Ramos (cell line): ENCODE results near the gene ORC5.

Experiments used
- in situ Hi-C: fragments of 300-500 bp; cut with MboI; formaldehyde crosslinking; loops from one replicate; pipeline ENCODE4 v1.14.3; 2022; ENCODE audit warnings: low sequenced_read_pairs; ENCODE audit not compliant: unreplicated experiment

The ORC5 gene

GRCh38 chr7:104207731-104208420, at the start of gene ORC5:
TSS of gene ORC5 (minus strand) at chr7:104208013. CDS start at chr7:104207904, 109 bp downstream.
- in situ Hi-C loops = no loop called here

- in situ Hi-C loops = no loop called here
Observed at GRCh38 chr7:104255616-104256015, 47.8 kb upstream of the ORC5 start.

- in situ Hi-C loops = no loop called here
Observed at GRCh38 chr7:104255194-104255593, 47.4 kb upstream of the ORC5 start.

GRCh38 chr7:104254696-104255095, 46.9 kb upstream of the ORC5 start:
- in situ Hi-C loops = no loop called here

GRCh38 chr7:104252409-104253134, 44.8 kb upstream of the ORC5 start:
- in situ Hi-C loops = no loop called here

GRCh38 chr7:104242638-104243037, 34.8 kb upstream of the ORC5 start:
- in situ Hi-C loops = no loop called here

- in situ Hi-C loops = no loop called here
Observed at GRCh38 chr7:104241538-104242209, 33.9 kb upstream of the ORC5 start.

GRCh38 chr7:104241135-104241534, 33.3 kb upstream of the ORC5 start:
- in situ Hi-C loops = no loop called here

GRCh38 chr7:104240401-104240800, 32.6 kb upstream of the ORC5 start:
- in situ Hi-C loops = no loop called here

- in situ Hi-C loops = loop anchor here (10.0 kb wide), 1 partner anchor 610 kb away; no protein-coding TSS in a partner anchor
Observed at GRCh38 chr7:104234990-104235389, 27.2 kb upstream of the ORC5 start.

- in situ Hi-C loops = loop anchor here (10.0 kb wide), 1 partner anchor 613 kb away; no protein-coding TSS in a partner anchor
Observed at GRCh38 chr7:104231054-104232046, 23.5 kb upstream of the ORC5 start.

- in situ Hi-C loops = loop anchor here (10.0 kb wide), 1 partner anchor 614 kb away; no protein-coding TSS in a partner anchor
Observed at GRCh38 chr7:104230606-104231005, 22.8 kb upstream of the ORC5 start.

GRCh38 chr7:104228442-104228841, 20.6 kb upstream of the ORC5 start:
- in situ Hi-C loops = no loop called here

- in situ Hi-C loops = no loop called here
Observed at GRCh38 chr7:104225451-104225850, 17.6 kb upstream of the ORC5 start.

GRCh38 chr7:104217620-104218019, 9.8 kb upstream of the ORC5 start:
- in situ Hi-C loops = no loop called here

- in situ Hi-C loops = no loop called here
Observed at GRCh38 chr7:104209063-104209462, 1.2 kb upstream of the ORC5 start.

GRCh38 chr7:104208421-104208780, 588 bp upstream of the ORC5 start:
- in situ Hi-C loops = no loop called here

GRCh38 chr7:104207348-104207730, 474 bp downstream of the ORC5 start:
- in situ Hi-C loops = no loop called here

- in situ Hi-C loops = no loop called here
Observed at GRCh38 chr7:104206841-104207240, 972 bp downstream of the ORC5 start.

- in situ Hi-C loops = no loop called here
Observed at GRCh38 chr7:104198673-104199278, 9.0 kb downstream of the ORC5 start.
